ENCODE data around the gene LIMK2.
"Not testable (repeated sequence)": the region's sequence is repeated elsewhere in the genome, so short reads cannot be mapped to it uniquely, and the experiment has no call there.

Gene LIMK2

DNA sequence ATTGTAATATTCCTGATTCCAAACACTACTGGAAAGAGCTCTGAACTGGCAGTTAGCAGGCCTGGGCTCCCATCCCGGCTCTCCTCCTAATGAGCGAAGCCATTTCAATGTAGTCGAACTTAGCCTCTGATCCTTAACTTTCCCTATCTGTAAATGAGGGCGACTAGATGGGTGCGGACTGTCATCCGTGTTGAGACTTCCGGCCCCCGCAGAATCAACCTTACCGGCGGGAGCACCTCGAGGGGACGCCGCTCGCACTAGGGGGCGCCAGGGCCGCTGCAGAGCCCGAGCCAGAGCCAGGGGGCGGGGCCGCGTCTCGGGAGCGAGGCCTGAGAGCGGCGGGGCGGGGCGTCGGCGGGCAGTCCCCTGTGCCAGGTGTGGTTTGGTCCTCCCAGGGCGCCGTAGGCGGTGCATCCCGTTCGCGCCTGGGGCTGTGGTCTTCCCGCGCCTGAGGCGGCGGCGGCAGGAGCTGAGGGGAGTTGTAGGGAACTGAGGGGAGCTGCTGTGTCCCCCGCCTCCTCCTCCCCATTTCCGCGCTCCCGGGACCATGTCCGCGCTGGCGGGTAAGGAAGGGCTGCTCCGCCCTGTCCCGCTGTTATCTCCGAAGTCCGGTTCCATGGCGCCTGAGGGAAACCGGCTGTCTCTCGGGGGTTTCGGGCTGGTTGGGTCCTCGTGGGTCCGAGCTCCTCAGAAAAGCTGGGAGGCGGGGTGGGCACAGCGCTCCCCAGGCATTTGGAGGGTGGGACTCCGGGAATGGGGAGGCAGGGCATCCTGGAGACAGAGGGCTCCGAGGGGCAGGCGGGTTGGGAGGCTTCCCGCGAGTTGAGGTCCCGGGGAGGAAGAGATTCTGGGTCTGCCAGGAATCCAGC is at the start of gene LIMK2:
Gene LIMK2, plus strand, starts transcription at position 437 of the 869 bp plus-strand sequence. Its CDS starts 111 bp downstream, at position 548.
- DNase-seq (ENCODE audit: low spot score): peak; percentile 90

DNA sequence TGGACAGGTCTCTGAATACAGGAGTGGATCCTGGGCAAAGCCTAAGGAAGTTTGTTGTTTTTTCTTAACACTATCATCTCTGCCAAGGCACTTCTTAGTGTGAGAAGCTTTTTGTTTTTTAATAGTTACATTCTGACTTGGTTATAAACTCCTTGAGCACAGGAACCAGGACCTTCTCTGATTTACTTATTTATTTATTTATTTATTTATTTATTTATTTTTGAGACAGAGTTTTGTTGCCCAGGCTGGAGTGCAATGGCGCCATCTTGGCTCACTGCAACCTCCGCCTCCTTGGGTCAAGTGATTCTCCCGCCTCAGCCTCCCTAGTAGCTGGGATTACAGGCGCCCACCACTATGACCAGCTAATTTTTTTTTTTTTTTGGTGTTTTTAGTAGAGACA is 41.1 kb upstream of the LIMK2 start:
- no peak for DNase-seq (ENCODE audit: low spot score)

DNA sequence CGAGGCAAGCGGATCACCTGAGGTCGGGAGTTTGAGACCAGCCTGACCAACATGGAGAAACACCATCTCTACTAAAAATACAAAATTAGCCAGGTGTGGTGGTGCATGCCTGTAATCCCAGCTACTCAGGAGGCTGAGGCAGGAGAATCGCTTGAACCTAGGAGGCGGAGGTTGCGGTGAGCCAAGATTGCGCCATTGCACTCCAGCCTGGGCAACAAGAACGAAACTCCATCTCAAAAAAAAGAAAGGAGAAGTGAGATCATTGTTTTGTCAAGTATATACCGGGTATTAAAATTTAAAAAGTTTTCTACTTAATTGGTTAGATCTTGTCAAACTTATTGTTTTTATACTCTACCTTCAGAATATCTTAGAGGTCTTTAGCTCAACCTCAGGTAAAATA is 40.4 kb upstream of the LIMK2 start:
- not testable (repeated sequence) for DNase-seq (ENCODE audit: low spot score)

DNA sequence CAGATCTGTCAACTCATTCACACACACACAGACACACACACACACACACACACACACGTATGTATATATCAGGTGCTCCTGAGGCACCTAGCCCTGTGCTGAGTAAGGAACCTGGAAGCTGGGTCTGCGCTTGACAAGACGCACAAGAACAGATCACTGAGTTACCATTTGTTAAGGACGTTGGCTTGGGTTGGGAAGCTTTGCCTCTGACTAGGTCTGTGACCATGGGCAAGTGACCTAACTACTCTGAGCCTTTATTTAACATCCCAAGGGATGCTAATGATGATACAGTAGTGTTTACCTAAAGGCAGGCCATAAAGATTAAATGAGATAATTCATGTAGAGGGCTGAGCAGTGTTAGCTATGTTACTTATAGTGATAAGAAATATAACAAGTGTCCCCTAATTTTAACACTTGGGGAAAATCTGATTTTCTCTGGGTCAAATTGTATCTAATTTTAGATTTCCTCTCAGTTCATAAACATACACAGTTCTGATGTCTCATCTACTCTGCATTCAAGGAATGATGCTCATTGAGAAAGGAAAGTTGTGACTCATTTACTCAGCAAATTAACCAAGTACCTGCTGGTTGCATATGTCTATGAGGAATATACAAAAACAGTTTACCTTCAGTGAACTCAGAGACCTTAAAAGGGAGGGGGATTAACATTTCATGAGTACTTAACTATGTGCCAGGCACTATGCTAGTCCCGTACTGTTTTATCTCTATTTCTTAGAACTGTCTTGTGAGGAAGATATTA is 38.5 kb upstream of the LIMK2 start:
- no peak for DNase-seq (ENCODE audit: low spot score)

DNA sequence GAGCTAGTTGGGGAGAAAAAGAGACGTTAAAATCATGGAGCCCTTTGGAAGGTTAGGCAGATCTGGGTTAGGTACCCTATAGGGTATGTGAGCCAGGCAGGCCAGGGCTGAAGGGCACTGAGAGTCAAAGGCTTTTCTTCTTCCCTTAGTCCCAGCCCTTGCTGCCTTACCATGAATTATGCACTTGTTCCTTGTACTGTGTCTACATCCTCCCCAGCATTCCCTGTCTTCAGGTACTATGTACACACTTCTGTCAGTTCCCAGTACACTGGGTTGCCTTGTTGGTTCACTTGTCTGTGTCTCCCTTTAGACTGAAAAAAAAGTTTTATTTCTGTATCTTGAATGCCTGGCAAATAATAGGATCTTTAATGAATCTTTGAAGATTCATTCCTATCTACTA is 35.2 kb upstream of the LIMK2 start:
- no peak for DNase-seq (ENCODE audit: low spot score)

DNA sequence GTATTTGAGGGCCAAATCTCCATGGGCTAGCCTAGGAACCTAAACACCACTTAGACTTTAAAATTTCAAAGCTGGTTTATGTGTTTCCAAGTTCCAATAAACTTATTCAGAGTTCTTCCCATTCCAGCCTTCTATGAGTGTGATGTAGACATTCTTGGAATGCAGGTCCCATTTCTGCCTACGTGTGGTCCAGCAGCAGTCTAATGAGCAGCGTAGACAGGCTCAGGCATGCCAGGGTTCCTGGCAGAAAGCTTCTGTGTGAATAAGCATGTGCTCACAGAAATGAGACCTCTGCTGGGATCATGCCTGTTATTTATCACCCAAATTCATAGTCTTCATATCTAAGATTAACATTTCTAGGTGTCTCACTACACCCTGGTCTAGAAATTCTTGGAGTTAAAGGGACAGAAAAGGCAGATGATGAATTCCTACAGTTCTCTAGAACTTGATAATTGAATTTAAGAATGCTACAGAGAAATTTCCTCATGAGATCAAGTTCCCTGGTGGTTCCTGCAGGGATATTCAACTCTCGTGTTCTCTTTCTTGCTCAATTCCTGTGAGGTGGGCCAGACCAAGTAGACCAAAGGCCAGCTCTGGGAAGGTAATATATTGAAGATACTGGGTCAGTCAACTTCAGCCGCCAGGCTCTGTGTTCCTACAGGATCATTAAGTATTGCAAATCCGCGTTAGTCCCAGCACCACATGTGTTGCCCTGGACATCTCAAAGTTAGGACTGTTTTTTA is 34.5 kb upstream of the LIMK2 start:
- peak; percentile 47 for DNase-seq (ENCODE audit: low spot score)

DNA sequence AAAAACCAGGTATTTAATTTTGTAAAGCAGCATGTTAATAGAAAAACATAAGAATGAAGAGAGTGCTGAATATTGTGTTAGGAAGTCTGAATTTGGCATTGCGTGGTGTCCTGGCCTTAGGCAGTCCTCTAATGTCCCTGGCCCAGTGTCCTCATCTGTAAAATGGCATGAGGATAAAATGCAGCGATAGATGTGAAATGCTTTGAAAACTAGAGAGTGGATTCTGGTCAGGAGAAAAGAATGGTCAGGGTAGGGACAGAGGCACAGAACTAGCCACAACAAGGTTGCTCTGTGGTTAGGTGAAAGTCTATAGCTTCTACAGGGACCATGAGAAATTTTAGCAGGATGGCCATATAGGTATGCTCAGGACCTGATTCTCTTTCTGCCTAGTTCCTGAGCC is 33.2 kb upstream of the LIMK2 start:
- DNase-seq (ENCODE audit: low spot score): no peak

DNA sequence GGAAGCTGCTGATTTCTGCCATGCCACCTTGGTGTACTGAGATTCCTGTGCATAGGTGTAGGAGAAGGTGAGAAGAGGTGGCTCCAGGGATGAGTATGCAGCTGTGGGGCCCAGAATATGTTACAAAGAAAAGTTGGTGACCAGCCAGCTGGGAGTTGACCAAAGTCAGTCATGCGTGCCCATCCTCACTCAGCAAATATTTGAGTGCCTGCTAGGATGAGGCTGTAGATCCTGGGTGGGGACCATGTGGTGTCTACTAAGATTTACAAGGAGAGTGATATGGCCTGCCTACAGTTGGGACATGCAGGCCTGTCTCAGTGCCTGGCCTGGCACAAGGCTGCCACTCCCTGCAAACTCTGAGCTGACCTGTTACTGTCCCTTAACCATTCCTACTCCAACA is 32.8 kb upstream of the LIMK2 start:
- DNase-seq (ENCODE audit: low spot score): peak; percentile 83

DNA sequence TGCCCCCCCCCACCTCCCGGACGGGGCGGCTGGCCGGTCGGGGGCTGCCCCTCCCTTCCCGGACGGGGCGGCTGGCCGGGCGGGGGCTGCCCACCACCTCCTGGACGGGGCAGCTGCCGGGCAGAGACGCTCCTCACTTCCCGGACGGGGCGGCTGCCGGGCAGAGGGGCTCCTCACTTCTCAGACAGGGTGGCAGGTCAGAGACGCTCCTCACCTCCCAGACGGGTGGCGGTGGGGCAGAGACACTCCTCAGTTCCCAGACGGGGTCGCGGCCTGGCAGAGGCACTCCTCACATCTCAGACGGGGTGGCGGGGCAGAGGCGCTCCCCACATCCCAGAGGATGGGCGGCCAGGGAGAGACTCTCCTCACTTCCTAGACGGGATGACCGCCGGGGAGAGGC is 28.1 kb upstream of the LIMK2 start:
- DNase-seq (ENCODE audit: low spot score): no peak

DNA sequence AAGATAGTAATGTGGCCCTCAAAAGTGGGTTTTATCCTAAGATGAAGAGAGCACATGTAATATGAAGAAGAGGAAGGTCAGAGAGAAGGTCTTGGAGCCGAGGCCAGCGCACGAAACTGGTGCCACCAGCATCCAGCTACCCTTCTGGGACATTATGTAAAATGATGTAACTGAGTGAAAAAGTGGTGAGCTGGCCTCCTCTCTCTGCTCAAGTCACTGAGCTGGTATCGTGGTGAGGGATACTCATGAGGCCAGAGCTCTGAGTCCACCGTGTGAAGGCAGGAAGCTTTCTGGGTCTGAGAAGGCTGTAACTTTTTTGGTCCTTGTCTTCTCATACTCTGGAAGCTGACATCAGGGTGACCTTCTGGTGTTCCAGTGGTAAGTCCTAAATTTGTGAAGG is 27.0 kb upstream of the LIMK2 start:
- no peak for DNase-seq (ENCODE audit: low spot score)

DNA sequence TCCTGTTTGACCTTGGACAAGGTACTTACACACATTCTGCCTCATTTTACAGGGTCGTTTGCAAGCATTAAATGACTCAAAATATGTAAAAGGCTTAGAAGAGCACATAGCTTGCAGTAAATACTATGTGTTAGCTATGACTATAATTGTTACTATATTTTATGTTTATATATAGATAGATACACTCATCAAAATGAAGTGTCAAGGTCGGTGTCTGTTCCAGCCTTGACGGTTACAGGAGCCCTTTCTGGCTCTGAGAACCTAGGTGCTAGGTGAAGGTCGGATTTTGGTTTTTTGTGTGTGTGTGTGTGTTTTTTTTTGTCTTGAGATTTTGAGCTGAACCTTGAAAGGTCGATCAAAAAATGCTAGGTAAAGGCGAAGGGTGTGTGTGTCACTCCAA is 24.5 kb upstream of the LIMK2 start:
- DNase-seq (ENCODE audit: low spot score): no peak

DNA sequence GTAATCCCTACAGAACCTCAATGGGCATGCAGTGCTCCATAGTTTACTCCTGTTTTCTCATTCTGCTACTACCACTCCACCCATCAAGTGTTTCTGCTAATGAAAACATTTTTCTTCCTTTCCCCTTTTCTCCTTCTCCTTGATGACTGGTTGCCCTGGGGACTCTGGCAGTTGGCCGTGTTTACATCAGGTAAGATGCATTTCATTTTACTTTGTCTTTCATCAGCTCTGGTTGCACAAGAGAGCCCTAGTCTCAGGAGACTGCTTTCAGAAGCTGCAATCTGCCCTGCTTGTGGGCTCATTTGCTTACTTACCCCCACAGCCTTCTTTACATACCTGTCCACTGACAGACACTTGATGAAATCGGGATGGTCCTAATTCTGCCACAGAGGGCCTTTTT is 19.6 kb upstream of the LIMK2 start:
- DNase-seq (ENCODE audit: low spot score): no peak

DNA sequence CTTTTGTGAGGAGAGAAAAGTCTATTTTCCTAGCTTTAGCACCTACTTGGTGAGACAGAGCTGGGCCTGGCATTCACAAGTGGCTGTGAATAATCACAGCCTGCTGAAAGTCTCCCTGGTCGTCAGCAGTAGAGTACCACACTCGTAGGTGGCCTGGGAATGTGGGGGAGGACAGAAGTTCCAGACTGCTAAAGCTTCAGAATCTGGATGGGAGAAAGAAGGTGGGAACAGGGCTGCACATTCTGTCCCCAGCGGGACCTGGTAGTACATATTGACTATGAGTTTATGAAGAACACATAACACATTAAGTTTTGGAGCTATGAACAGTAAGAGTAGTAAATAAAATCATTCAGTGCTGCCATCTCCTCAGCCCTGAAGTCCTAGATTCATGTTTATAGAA is 19.0 kb upstream of the LIMK2 start:
- no peak for DNase-seq (ENCODE audit: low spot score)

DNA sequence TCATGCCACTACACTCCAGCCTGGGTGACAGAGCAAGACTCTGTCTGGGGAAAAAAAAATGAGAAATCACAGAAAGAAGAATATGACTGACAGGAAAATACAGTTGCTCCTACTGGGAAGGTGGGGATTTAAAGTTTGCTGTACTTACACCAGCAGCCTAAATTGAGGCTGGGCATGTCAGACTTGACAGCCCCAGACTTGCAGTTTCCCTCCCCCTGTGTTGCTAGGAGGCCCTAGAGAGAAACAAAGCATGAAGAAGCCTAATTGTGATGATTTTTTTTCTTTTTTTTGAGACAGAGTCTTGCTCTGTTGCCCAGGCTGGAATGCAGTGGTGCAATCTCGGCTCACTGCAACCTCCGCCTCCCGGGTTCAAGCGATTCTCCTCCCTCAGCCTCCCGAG is 17.4 kb upstream of the LIMK2 start:
- not testable (repeated sequence) for DNase-seq (ENCODE audit: low spot score)

DNA sequence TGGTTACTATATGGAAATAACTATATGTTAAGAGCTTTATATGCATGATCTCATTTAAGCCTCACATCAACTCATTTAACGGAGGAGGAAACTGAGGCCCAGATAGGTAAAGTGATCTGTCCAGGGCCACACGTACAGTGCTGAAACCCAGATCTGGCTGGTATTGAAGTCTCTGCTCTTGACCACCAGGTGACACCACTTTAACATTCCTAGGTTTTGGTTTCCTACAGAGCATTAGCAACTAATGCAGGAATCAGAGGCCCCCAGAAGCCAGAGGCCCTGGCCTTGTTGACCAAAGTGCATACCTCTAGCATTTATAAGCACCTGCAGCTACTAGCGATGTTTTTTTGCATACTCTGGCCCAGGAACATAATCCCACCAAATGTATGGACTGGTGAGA is 12.9 kb upstream of the LIMK2 start:
- no peak for DNase-seq (ENCODE audit: low spot score)

DNA sequence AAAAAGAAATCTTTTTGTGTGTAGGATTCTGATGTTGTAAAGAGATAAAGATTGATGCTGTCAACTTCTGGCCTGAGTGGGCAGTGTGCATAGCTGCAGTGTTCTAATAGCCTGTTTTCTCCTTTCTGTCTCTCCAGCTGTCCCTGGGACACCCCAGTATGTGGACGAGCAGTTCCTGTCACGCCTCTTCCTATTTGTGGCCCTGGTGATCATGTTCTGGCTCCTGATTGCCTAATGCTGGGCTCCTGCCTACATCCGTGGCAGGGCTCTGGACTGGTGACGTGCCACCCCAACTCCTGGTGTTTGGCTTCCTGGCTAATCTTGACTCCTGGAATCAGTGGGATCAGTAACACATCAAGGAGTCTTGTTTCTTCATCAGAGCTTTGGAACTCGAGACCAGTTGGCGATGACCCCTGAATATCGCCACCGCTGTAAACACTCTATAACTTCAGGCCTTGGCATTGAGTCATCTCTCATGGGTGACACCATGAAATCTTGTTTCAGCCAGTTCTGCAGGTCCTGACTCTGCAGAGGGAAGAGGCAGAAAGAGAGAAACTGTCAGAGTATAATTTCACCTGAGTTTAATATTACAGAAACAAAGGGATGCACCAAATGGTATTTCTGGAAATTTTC is 7.6 kb upstream of the LIMK2 start:
- DNase-seq (ENCODE audit: low spot score): not testable (repeated sequence)

DNA sequence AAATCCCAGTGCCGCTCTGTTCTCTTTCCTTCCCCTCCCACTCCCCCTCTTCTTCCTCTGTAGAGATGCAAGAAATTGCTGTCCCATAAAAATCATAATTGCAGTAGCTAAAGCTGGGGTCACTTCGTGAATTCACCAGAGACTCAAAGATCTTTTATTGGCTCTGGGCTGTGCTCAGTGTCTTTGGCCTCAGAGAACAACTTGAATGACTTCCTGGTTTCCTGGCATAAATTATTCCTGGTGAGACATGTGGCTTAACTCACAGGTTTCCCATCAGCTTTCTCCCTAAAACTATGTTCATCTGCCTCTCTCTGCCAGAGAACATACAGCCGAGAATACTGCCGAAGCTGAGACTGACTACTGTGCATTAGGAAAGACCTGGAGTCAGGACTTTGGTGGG is 7.0 kb upstream of the LIMK2 start:
- DNase-seq (ENCODE audit: low spot score): not testable (repeated sequence)

DNA sequence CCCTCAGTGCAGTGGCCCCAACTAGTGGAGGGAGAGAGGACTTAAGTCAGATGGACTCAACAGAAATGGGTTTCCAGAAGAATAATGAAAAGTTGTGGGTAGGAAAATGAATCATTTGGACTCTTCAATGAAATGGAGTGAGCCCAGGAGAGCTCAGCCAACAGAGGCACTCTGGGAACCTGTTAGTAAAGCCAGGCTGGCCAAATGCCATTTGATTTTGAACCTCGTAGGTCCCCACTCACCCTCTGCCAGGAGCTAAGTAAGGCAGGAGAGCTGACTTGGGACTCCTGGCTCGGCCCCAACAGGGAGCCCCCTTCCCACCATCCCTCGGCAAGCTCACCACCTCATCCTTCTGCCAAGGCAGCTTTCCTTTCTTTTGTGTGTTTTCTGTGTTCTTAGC is 5.6 kb upstream of the LIMK2 start:
- not testable (repeated sequence) for DNase-seq (ENCODE audit: low spot score)

DNA sequence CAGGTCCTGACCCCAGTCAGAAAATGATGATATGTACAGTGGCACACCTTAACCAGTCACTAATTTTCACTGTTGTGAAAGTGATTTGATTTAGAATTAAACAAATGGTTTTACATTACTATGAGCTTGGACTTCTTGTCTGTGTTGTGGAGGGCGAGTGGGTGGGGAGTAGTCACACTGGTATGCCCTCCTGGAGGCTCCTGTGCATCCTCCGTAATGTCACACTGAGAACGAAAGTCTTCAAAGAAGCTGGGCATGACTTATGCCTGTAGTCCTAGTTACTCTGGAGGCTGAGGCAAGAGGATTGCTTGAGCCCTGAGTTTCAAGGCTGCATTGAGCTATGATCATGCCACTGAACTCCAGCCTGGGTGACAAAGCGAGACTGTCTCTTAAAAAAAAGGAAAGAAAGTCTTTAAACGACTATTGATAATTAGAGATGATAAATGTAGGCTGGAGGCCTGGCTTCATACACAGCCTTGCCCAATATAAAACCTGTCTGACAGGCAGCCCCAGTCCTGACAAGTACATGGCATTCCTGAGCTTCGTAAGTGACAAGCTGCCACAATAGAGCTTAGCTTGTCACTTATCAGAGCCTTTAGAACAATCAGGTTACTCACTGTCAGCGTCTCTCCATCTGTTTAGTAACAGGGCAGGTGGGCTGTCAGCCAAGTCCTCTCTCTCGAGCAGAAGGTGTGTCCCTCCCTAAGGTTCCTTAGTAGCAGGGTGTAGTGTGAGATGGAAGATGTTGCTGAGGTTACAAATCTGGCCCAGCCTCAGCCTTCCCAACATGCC is 5.0 kb upstream of the LIMK2 start:
- no peak for DNase-seq (ENCODE audit: low spot score)

DNA sequence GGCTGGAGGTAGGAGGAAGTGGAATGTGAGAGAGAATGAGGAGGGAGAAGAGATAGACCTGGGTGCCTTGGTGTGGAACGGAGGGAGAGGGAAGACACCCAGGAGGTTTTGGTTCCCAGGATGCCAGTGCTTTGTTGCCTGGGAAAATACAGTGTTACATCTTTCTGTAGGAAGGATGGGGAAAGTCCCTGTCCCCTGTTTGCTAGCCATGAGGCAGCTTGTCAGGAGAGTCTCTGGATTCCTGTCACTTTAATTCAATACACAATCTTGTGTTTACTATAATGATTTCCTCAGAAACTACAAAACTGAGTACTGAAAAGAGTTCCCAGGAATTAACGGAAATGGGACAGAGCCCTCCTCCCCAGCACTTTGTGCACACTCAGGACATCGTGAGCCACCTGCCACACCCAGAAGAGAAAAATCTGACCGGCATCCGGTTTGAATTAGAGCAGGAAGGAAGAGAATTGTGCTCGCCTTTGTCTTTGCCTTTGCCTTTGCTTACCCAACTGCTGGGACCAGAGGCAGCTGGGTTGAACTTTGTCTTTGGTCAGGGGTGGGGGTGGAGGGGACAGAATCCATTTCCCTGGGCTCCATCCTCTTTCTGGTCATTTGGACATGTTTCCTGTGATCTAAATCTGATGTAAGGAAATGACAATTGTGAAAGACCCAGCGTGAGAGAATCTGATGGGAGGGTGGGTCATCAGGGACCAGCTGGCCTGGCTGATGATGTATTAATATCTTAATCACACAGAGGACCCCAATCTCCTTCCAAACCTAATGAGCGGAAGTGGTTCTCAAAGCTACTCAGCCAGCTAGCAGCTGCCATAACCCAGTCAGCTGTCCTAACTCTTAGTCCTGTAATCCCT is 1.3 kb upstream of the LIMK2 start:
- DNase-seq (ENCODE audit: low spot score): peak; percentile 72
